Stimulated activated memory B cell treated with anti-CD40 and anti-IgM and Interleukin-4, amounts not matched to agents 10 μg/mL and 1 μg/mL and 100 μg/mL, for 72 hours (primary cell): ENCODE results near the gene TNP2.

Source experiments
- ATAC-seq: fragments of 150-1000 bp; cut with Tn5 transposase; 2 replicates; pipeline ENCODE4 v1.10.0; 2021
- H3K27ac Mint-ChIP-seq: one replicate; pipeline ENCODE4 v1.8.0; 2022; ENCODE audit warnings: mild to moderate bottlenecking, mixed read lengths
- H3K27me3 Mint-ChIP-seq: one replicate; pipeline ENCODE4 v1.8.0; 2022; ENCODE audit warnings: mixed read lengths
- H3K36me3 Mint-ChIP-seq: one replicate; pipeline ENCODE4 v1.8.0; 2022; ENCODE audit warnings: mixed read lengths
- H3K4me1 Mint-ChIP-seq: one replicate; pipeline ENCODE4 v1.8.0; 2022; ENCODE audit warnings: mixed read lengths
- H3K4me3 Mint-ChIP-seq: one replicate; pipeline ENCODE4 v1.8.0; 2022; ENCODE audit warnings: mild to moderate bottlenecking, moderate library complexity, mixed read lengths
- H3K9me3 Mint-ChIP-seq: one replicate; pipeline ENCODE4 v1.8.0; 2022; ENCODE audit warnings: mixed read lengths

Gene TNP2

GRCh38 chr16:11249233-11250061 lies 19.7 kb downstream of the TNP2 start:
- Mint-ChIP-seq H3K4me1 (peaks cover 52% of the 10 kb centered on the region), H3K4me3 (peak overlapping the region; percentile 60), H3K27ac (peak overlapping the region; percentile 53), H3K27me3 (no peaks in the 10 kb centered on the region), H3K9me3 (no peaks in the 10 kb centered on the region), H3K36me3 (peaks cover 35% of the 10 kb centered on the region)
- peak; percentile 17 for ATAC-seq

GRCh38 chr16:11248133-11248532 lies 21.0 kb downstream of the TNP2 start:
- Mint-ChIP-seq H3K4me1 (peaks cover 44% of the 10 kb centered on the region), H3K27ac (peak overlapping the region; percentile 53), H3K4me3 (no peak overlapping the region), H3K9me3 (no peaks in the 10 kb centered on the region), H3K36me3 (peaks cover 21% of the 10 kb centered on the region), H3K27me3 (no peaks in the 10 kb centered on the region)
- peak; percentile 37 for ATAC-seq

DNA sequence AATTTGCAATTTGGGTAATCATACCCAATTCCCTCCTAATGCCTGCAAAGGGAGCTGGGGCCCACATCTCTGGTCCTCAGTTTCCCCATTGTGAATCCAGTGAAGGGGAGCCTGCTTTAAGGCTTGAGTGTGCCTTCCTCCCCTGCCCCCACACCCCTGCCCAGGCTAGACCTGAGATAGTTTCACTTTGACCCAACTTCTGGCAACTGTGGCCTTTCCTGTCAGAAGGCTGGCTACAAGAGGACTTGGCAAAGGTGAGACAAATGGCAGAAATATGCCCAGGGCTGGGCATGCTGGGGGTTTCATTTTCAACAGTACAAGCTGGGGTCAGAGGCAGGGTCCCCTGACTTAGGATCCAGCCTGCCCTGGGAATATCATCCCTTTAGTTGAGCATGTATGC lies 23.1 kb downstream of the TNP2 start:
- H3K27ac Mint-ChIP-seq, result no peak overlapping the region
- peaks cover 8% of the 10 kb centered on the region for H3K36me3 Mint-ChIP-seq
- no peak for ATAC-seq
- no peaks in the 10 kb centered on the region for H3K27me3 Mint-ChIP-seq
- no peaks in the 10 kb centered on the region for H3K9me3 Mint-ChIP-seq
- H3K4me3 Mint-ChIP-seq, result no peak overlapping the region
- peaks cover 26% of the 10 kb centered on the region for H3K4me1 Mint-ChIP-seq

DNA sequence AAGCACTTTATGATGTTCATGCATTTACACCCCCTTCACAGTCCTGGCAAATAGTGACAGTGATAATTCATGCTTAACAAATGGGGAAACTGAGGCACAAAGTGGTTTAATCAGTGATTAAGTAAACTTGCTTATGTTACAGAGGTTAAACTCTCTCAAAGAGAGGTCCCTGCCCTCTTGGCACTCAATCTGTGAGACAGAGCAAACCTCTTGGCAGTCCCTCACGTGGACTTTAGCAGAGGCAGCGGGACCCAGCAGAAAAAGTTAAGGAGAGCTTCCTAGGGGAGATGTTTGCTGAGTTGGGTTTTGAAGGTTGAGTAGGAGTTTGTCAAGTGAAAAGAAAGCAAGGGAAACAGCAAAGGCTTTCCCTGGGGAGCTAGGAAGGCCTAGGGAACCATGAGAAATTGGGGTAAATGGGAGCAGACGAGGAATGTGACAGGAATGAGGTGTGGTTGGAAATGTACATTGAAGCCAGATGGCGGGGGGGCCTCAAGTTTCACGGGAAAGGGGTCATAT lies 23.8 kb downstream of the TNP2 start:
- peaks cover under 1% of the 10 kb centered on the region for H3K36me3 Mint-ChIP-seq
- H3K4me1 Mint-ChIP-seq, result peaks cover 19% of the 10 kb centered on the region
- H3K4me3 Mint-ChIP-seq, result no peak overlapping the region
- H3K27me3 Mint-ChIP-seq, result no peaks in the 10 kb centered on the region
- no peak for ATAC-seq
- no peak overlapping the region for H3K27ac Mint-ChIP-seq
- H3K9me3 Mint-ChIP-seq, result no peaks in the 10 kb centered on the region

GRCh38 chr16:11242658-11243057 lies 26.5 kb downstream of the TNP2 start:
- Mint-ChIP-seq H3K36me3 (no peaks in the 10 kb centered on the region), H3K4me1 (no peaks in the 10 kb centered on the region), H3K27ac (no peak overlapping the region), H3K27me3 (no peaks in the 10 kb centered on the region), H3K4me3 (no peak overlapping the region), H3K9me3 (no peaks in the 10 kb centered on the region)
- no peak for ATAC-seq

GRCh38 chr16:11241480-11242204 lies 27.5 kb downstream of the TNP2 start:
- H3K4me3 Mint-ChIP-seq, result no peak overlapping the region
- no peak overlapping the region for H3K27ac Mint-ChIP-seq
- H3K36me3 Mint-ChIP-seq, result no peaks in the 10 kb centered on the region
- H3K4me1 Mint-ChIP-seq, result no peaks in the 10 kb centered on the region
- ATAC-seq, result no peak
- no peaks in the 10 kb centered on the region for H3K9me3 Mint-ChIP-seq
- H3K27me3 Mint-ChIP-seq, result no peaks in the 10 kb centered on the region

GRCh38 chr16:11240636-11241473 lies 28.3 kb downstream of the TNP2 start:
- no peaks in the 10 kb centered on the region for H3K27me3 Mint-ChIP-seq
- ATAC-seq, result no peak
- no peak overlapping the region for H3K4me3 Mint-ChIP-seq
- no peak overlapping the region for H3K27ac Mint-ChIP-seq
- no peaks in the 10 kb centered on the region for H3K36me3 Mint-ChIP-seq
- H3K9me3 Mint-ChIP-seq, result no peaks in the 10 kb centered on the region
- H3K4me1 Mint-ChIP-seq, result no peaks in the 10 kb centered on the region

GRCh38 chr16:11239644-11240632 lies 29.2 kb downstream of the TNP2 start:
- no peak for ATAC-seq
- Mint-ChIP-seq H3K27me3 (no peaks in the 10 kb centered on the region), H3K36me3 (no peaks in the 10 kb centered on the region), H3K27ac (no peak overlapping the region), H3K9me3 (no peaks in the 10 kb centered on the region), H3K4me1 (peaks cover under 1% of the 10 kb centered on the region), H3K4me3 (no peak overlapping the region)

DNA sequence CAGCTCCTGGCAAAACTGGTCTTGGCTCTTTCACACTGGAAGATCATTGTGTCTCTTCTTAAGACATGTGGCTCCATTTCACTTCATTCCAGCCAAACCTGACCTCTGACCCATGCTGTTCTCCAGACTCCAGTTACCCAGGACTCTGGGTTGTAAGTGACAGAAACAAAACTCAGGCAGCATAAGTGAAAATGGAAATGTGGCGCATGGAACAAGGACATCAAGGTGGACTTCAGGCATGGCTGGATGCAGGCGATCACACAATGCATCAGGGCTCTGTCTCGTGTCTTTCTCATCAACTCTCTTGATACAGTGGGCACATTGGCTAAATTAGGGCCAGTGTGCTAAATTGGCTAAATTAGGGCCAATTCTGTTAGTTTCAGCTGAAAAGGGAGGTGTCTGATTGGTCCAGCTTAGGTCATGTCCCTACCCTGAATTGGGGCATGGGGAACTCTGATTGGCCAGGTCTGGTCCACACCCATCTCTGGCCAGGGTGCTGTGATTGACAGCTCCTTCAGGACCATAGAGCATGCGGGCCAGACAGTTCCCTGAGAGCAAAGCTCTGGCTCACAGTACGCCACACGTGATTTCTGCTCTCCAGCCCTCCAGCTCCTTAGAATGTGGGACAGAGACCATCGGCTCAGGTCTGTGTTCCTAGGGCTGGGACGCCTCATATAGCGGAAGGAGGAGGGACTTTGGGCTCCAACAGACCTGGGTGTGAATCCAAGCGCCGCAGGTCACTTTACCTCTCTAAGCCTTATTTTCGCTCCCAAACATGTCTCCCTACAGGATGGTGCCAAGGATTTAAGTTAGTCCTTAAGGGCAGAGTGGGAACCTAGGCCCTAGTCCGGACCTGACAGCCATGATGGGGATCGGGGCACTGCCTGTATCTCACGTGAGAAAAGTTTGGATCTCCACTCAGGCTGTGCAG lies 30.6 kb downstream of the TNP2 start:
- Mint-ChIP-seq H3K27ac (no peak overlapping the region), H3K4me3 (no peak overlapping the region), H3K27me3 (no peaks in the 10 kb centered on the region), H3K4me1 (peaks cover 13% of the 10 kb centered on the region), H3K9me3 (no peaks in the 10 kb centered on the region), H3K36me3 (no peaks in the 10 kb centered on the region)
- ATAC-seq, result no peak

DNA sequence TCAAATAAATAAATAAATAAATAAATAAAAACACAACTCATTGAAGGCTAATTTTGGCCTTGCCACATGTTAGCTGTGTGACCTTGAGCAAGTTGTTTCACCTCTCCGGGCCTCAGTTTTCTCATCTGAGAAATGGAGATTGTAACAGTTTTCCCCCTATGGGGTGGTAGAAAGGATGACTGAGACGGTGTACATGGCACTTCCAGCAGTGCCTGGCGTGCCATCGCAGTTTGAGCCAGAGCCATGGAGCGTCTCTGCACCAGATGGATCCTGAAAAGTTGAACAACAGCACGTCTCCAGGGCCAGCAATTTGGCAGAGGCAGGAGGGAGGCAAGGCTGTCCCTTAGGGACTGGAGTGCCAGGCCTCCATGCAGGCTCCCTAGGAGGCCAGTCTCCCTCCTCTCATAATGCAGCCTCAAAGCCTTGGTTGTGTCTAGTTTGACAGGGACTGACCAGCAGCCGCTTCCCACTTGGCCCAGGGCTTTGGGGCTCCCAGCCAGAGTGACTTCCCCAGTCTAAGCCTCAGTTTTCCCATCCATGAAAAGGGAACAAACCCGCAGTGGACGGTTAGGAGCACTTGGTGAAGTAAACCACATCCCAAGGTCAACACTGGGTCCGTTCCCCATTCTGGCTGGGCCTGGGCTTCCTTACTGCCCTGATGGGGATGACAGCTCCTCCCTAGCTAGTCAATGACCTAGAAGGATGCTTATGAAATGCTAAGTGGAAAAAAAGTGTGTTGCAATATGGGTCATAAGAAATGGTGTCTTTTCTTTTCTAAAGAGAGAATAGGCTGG lies 32.5 kb downstream of the TNP2 start:
- no peak overlapping the region for H3K4me3 Mint-ChIP-seq
- ATAC-seq, result no peak
- peaks cover 32% of the 10 kb centered on the region for H3K4me1 Mint-ChIP-seq
- H3K27ac Mint-ChIP-seq, result no peak overlapping the region
- no peaks in the 10 kb centered on the region for H3K9me3 Mint-ChIP-seq
- H3K27me3 Mint-ChIP-seq, result no peaks in the 10 kb centered on the region
- H3K36me3 Mint-ChIP-seq, result no peaks in the 10 kb centered on the region

- Mint-ChIP-seq H3K4me1 (peaks cover 38% of the 10 kb centered on the region), H3K27ac (no peak overlapping the region), H3K27me3 (no peaks in the 10 kb centered on the region), H3K36me3 (no peaks in the 10 kb centered on the region), H3K4me3 (no peak overlapping the region), H3K9me3 (no peaks in the 10 kb centered on the region)
- no peak for ATAC-seq
These were observed 33.5 kb downstream of the TNP2 start for GRCh38 chr16:11235703-11235991.

GRCh38 chr16:11234884-11235702 lies 34.0 kb downstream of the TNP2 start:
- ATAC-seq, result no peak
- H3K36me3 Mint-ChIP-seq, result no peaks in the 10 kb centered on the region
- no peaks in the 10 kb centered on the region for H3K9me3 Mint-ChIP-seq
- H3K4me1 Mint-ChIP-seq, result peaks cover 38% of the 10 kb centered on the region
- no peaks in the 10 kb centered on the region for H3K27me3 Mint-ChIP-seq
- no peak overlapping the region for H3K27ac Mint-ChIP-seq
- H3K4me3 Mint-ChIP-seq, result no peak overlapping the region
